Mesenchymal stem cell (in vitro differentiated cells and primary cell): ENCODE results near the gene NHSL1.

Experiments used
- DNase-seq: peaks from one replicate; pipeline ENCODE4 v3.0.0-alpha.2; 2013
- H2AFZ ChIP-seq: one replicate; pipeline ENCODE4 v1.6.1; 2013; ENCODE audit warnings: low read depth, mild to moderate bottlenecking, control low read depth, inconsistent platforms, low read length, moderate library complexity
- H2AK5ac ChIP-seq: 2 replicates; pipeline ENCODE4 v1.6.1; 2013; ENCODE audit warnings: low read length, moderate library complexity, mild to moderate bottlenecking, inconsistent platforms; ENCODE audit not compliant: severe bottlenecking
- H2BK120ac ChIP-seq: one replicate; pipeline ENCODE4 v1.6.1; 2013; ENCODE audit warnings: low read depth, mild to moderate bottlenecking, inconsistent platforms, low read length, moderate library complexity
- H2BK12ac ChIP-seq, 2 experiments: one replicate each; pipeline ENCODE4 v1.6.1; 2013; ENCODE audit warnings: inconsistent platforms in 2 of 2, low read length in 2 of 2, mild to moderate bottlenecking in 2 of 2, moderate library complexity in 2 of 2, control low read depth in 1 of 2
- H2BK15ac ChIP-seq: one replicate; pipeline ENCODE4 v1.6.1; 2013; ENCODE audit warnings: mild to moderate bottlenecking, low read depth, inconsistent platforms; ENCODE audit not compliant: poor library complexity, severe bottlenecking
- H2BK5ac ChIP-seq: 2 replicates; pipeline ENCODE4 v1.6.1; 2013; ENCODE audit warnings: low read depth, mild to moderate bottlenecking, low read length, control low read depth, inconsistent platforms; ENCODE audit not compliant: poor library complexity, severe bottlenecking
- H3K14ac ChIP-seq, 2 experiments: one replicate each; pipeline ENCODE4 v1.6.1; 2013; ENCODE audit warnings: inconsistent platforms in 2 of 2, low read length in 2 of 2, control low read depth in 1 of 2, mild to moderate bottlenecking in 1 of 2, moderate library complexity in 1 of 2
- H3K18ac ChIP-seq, 2 experiments: one replicate each; pipeline ENCODE4 v1.6.1; 2013; ENCODE audit warnings: inconsistent platforms in 2 of 2, low read length in 2 of 2, control low read depth in 1 of 2, low read depth in 1 of 2, mild to moderate bottlenecking in 1 of 2
- H3K23ac ChIP-seq, 2 experiments: one replicate each; pipeline ENCODE4 v1.6.1; 2013; ENCODE audit warnings: inconsistent platforms in 2 of 2, low read length in 2 of 2, mild to moderate bottlenecking in 2 of 2, moderate library complexity in 2 of 2, control low read depth in 1 of 2
- H3K27ac ChIP-seq: 2 replicates; pipeline ENCODE4 v1.5.1; 2013; ENCODE audit warnings: mild to moderate bottlenecking, moderate library complexity, low read length, control low read depth, inconsistent platforms; ENCODE audit not compliant: poor library complexity, severe bottlenecking
- H3K27me3 ChIP-seq, 2 experiments: 2 replicates each; pipeline versions ENCODE4 v1.6.1 to v1.7.0; 2013; ENCODE audit warnings: low read length in 2 of 2, mild to moderate bottlenecking in 2 of 2, moderate library complexity in 2 of 2, control low read depth in 1 of 2, inconsistent platforms in 1 of 2; ENCODE audit not compliant: control insufficient read depth in 1 of 2, insufficient read depth in 1 of 2
- H3K36me3 ChIP-seq, 2 experiments: 2 replicates each; pipeline versions ENCODE4 v1.6.1 to v1.7.0; 2013; ENCODE audit warnings: low read length in 2 of 2, control low read depth in 1 of 2, inconsistent platforms in 1 of 2, low read depth in 1 of 2, mild to moderate bottlenecking in 1 of 2; ENCODE audit not compliant: insufficient read depth in 2 of 2, control insufficient read depth in 1 of 2
- H3K4ac ChIP-seq, 2 experiments: one replicate each; pipeline ENCODE4 v1.6.1; 2013; ENCODE audit warnings: inconsistent platforms in 2 of 2, low read length in 2 of 2, mild to moderate bottlenecking in 2 of 2, moderate library complexity in 2 of 2, control low read depth in 1 of 2, low read depth in 1 of 2
- H3K4me1 ChIP-seq: 2 replicates; pipeline ENCODE4 v1.6.1; 2013; ENCODE audit warnings: low read depth, low read length, control low read depth; ENCODE audit not compliant: control insufficient read depth, insufficient read depth
- H3K4me2 ChIP-seq: 2 replicates; pipeline ENCODE4 v1.6.1; 2013; ENCODE audit warnings: low read length, mild to moderate bottlenecking, inconsistent platforms; ENCODE audit not compliant: poor library complexity, severe bottlenecking
- H3K4me3 ChIP-seq, 2 experiments: 2 replicates each; pipeline versions ENCODE4 v1.5.1 to v1.7.0; 2013; ENCODE audit warnings: low read length in 2 of 2, mild to moderate bottlenecking in 2 of 2, control low read depth in 1 of 2, low read depth in 1 of 2; ENCODE audit not compliant: insufficient read depth in 1 of 2
- H3K79me1 ChIP-seq: replicated peaks from 2 replicates; pipeline ENCODE4 v1.6.1; 2013; ENCODE audit warnings: mild to moderate bottlenecking, control low read depth, low read length, inconsistent platforms; ENCODE audit not compliant: poor library complexity, severe bottlenecking
- H3K9ac ChIP-seq: 2 replicates; pipeline ENCODE4 v1.7.0; 2013; ENCODE audit warnings: mild to moderate bottlenecking, low read length, moderate library complexity
- H3K9me3 ChIP-seq: 2 replicates; pipeline ENCODE4 v1.7.0; 2013; ENCODE audit warnings: mild to moderate bottlenecking, low read length; ENCODE audit not compliant: control insufficient read depth
- H4K8ac ChIP-seq: one replicate; pipeline ENCODE4 v1.6.1; 2013; ENCODE audit warnings: inconsistent platforms, mild to moderate bottlenecking, low read length, moderate library complexity
- H4K91ac ChIP-seq: one replicate; pipeline ENCODE4 v1.6.1; 2013; ENCODE audit warnings: mild to moderate bottlenecking, low read length, inconsistent platforms
- WGBS: methylation state at CpG from one replicate; pipeline ENCODE4 v1.1.7; 2013; ENCODE audit warnings: mixed read lengths; 5-methylcytosine and 5-hydroxymethylcytosine counted together

Gene NHSL1

DNA sequence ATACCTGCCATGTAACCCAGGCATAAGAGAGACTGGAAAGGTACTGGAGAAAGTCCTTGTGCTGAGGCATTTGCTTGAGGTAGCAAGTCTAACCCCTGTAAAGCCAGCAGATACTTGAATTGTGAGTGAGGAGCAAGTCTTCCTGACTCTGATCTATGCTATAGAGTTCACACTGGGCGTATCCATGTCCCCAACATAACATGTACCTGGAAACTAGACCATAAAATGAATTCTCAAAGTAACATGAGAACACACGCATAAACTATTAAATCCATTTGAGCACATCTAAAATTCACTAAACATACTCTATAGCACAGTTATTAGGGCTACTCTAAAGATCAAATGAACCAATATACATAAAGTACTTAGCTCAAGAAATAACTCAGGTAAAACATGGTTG lies 2.0 kb downstream of the NHSL1 start:
- Histone ChIP-seq H3K27me3 (no peaks in the 10 kb centered on the region), H2BK12ac (no peak overlapping the region), H3K4me3 (no peak overlapping the region), H2BK120ac (no peak overlapping the region), H2BK5ac (no peak overlapping the region), H3K9ac (no peak overlapping the region), H4K91ac (no peak overlapping the region), H2AK5ac (no peak overlapping the region), H2BK15ac (no peak overlapping the region), H4K8ac (no peak overlapping the region), H3K27ac (no peak overlapping the region), H3K4me1 (peaks cover 2% of the 10 kb centered on the region), H3K23ac (no peak overlapping the region), H3K14ac (no peak overlapping the region), H3K4ac (no peak overlapping the region), H3K9me3 (no peaks in the 10 kb centered on the region), H3K4me2 (no peak overlapping the region), H3K79me1 (peaks cover 21% of the 10 kb centered on the region), H2AFZ (no peak overlapping the region), H3K36me3 (peaks cover 4 to 12% of the 10 kb centered on the region in 2 experiments), H3K18ac (no peak overlapping the region)
- no peak for DNase-seq
- 98% methylated on average over 2 of the region's 2 CpGs for WGBS

DNA sequence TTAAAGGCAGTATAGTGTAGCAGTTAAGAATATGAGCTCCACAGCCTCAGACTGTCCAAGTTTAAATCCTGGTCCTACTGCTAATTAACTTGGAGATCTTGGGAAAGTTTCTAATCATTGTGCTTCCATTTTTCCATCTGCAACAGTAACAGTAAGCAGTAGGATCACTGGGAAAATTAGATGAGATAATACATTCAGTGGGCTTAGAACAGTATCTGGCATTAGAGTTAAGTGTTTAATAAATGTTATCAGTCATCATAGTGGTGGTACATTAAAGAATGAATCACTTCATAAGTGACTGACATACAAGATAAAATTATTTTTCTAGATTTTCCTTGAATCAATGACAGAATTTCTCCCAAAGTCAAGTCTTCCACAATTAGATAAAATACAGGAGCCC lies 5.0 kb downstream of the NHSL1 start:
- no peak overlapping the region for H4K91ac ChIP-seq
- H3K79me1 ChIP-seq = peaks cover 24% of the 10 kb centered on the region
- H4K8ac ChIP-seq = no peak overlapping the region
- H2BK5ac ChIP-seq = no peak overlapping the region
- no peak overlapping the region for H3K4me2 ChIP-seq
- no peak for DNase-seq
- no peak overlapping the region for H3K14ac ChIP-seq
- H3K36me3 ChIP-seq = peaks cover 4 to 12% of the 10 kb centered on the region in 2 experiments
- no peaks in the 10 kb centered on the region for H3K27me3 ChIP-seq
- H3K4me1 ChIP-seq = peaks cover 2% of the 10 kb centered on the region
- H3K9ac ChIP-seq = no peak overlapping the region
- H3K18ac ChIP-seq = no peak overlapping the region
- no peak overlapping the region for H2BK15ac ChIP-seq
- no peak overlapping the region for H2BK12ac ChIP-seq
- no peak overlapping the region for H3K23ac ChIP-seq
- no peak overlapping the region for H3K4ac ChIP-seq
- no peak overlapping the region for H3K4me3 ChIP-seq
- no peak overlapping the region for H2BK120ac ChIP-seq
- no peak overlapping the region for H2AK5ac ChIP-seq
- no peaks in the 10 kb centered on the region for H3K9me3 ChIP-seq
- no peak overlapping the region for H2AFZ ChIP-seq
- no peak overlapping the region for H3K27ac ChIP-seq

DNA sequence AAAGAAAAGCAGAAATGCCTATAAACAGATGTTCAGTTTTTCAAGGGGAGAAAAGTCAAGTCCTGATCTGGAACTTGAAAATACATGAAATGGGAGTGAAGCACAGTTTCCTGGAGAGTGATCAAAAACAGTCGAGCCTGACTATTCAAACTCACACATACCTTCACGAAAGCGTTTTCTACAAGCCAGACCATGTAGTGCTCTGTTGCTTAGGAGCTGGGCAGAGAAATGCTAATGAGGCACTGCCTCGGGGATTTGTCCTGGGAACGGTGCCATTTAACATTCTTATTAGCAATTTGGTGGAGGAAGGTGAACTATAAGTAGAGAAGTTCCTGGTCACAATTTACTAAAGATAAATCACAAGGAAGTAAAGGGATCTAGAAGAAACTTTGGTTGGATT lies 5.9 kb downstream of the NHSL1 start:
- Histone ChIP-seq H4K91ac (no peak overlapping the region), H3K4me1 (peaks cover 2% of the 10 kb centered on the region), H3K4ac (no peak overlapping the region), H3K9ac (peak overlapping the region; percentile 71), H3K4me3 (peak overlapping the region in 1 of 2 experiments; percentile 28), H3K9me3 (no peaks in the 10 kb centered on the region), H2AK5ac (no peak overlapping the region), H3K18ac (no peak overlapping the region), H3K79me1 (peaks cover 30% of the 10 kb centered on the region), H2AFZ (no peak overlapping the region), H2BK120ac (no peak overlapping the region), H3K23ac (no peak overlapping the region), H2BK12ac (no peak overlapping the region), H3K4me2 (no peak overlapping the region), H2BK5ac (no peak overlapping the region), H2BK15ac (no peak overlapping the region), H3K27me3 (no peaks in the 10 kb centered on the region), H4K8ac (no peak overlapping the region), H3K14ac (no peak overlapping the region), H3K36me3 (peaks cover 4 to 15% of the 10 kb centered on the region in 2 experiments), H3K27ac (no peak overlapping the region)
- 50% methylated on average over 4 of the region's 5 CpGs for WGBS
- DNase-seq = peak; percentile 20

DNA sequence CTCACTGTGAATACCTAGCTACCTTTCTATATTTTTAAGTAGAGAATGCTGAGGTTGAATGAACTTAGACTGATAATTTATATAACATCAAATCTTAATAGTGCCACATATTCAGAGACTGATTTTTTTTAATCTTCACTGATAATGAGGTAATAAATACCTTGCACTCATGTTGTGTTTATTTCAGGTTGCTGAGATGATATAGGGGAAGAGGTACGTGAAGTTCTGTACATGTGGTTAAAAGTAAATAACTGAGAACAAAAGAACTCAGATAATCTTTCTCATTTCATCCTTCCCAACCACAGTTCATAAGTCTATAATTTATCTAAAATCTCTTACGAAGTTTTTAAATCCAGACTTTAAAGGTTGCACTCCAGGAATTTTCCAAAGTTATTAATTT lies 6.4 kb downstream of the NHSL1 start:
- Histone ChIP-seq H3K4me2 (no peak overlapping the region), H3K9me3 (no peaks in the 10 kb centered on the region), H4K91ac (no peak overlapping the region), H3K4ac (no peak overlapping the region), H3K79me1 (peaks cover 29% of the 10 kb centered on the region), H2BK5ac (no peak overlapping the region), H3K27ac (no peak overlapping the region), H3K27me3 (no peaks in the 10 kb centered on the region), H3K4me3 (no peak overlapping the region), H3K36me3 (peaks cover 4 to 15% of the 10 kb centered on the region in 2 experiments), H3K9ac (peak overlapping the region; percentile 71), H2BK15ac (no peak overlapping the region), H4K8ac (no peak overlapping the region), H3K23ac (no peak overlapping the region), H2BK12ac (no peak overlapping the region), H2BK120ac (no peak overlapping the region), H2AK5ac (no peak overlapping the region), H3K4me1 (no peaks in the 10 kb centered on the region), H2AFZ (no peak overlapping the region), H3K18ac (no peak overlapping the region), H3K14ac (no peak overlapping the region)
- DNase-seq = no peak
- WGBS = no CpG with 5 or more reads among the region's 2 CpGs
